Measurements from ENCODE around the gene KCNAB2. TPM values are rescaled to one million over a fixed set of nuclear protein-coding genes. Genes with fewer than 3 reads are reported as not detected.

KCNAB2 gene
- total RNA-seq, 1 donor, result 5.8 TPM

GRCh38 chr1:6070450-6070974, 24.8 kb downstream of the KCNAB2 start:
- no peak for TF ChIP-seq CTCF (IDR thresholded peaks at IDR 0.05; ENCODE audit: extremely low read depth, low read depth, low read length)

GRCh38 chr1:6071219-6071618, 25.5 kb downstream of the KCNAB2 start:
- no peak overlapping the region for H3K4me3 ChIP-seq (ENCODE audit: insufficient read depth, low read length)
- H3K4me2 ChIP-seq (ENCODE audit: insufficient read depth, low read length), result no peak overlapping the region
- H3K27ac ChIP-seq (ENCODE audit: low read depth, low read length), result no peak overlapping the region
- no peaks in the 10 kb centered on the region for H3K79me2 ChIP-seq (ENCODE audit: insufficient read depth, low read length)
- H2AFZ ChIP-seq (ENCODE audit: low read length), result no peak overlapping the region
- no peaks in the 10 kb centered on the region for H4K20me1 ChIP-seq (ENCODE audit: insufficient read depth, low read length)
- no peaks in the 10 kb centered on the region for H3K4me1 ChIP-seq (ENCODE audit: insufficient read depth, low read length)
- no peaks in the 10 kb centered on the region for H3K36me3 ChIP-seq (ENCODE audit: insufficient read depth, low read length)
- no peak for TF ChIP-seq CTCF (IDR thresholded peaks at IDR 0.05; ENCODE audit: extremely low read depth, low read depth, low read length)
- no peaks in the 10 kb centered on the region for H3K27me3 ChIP-seq (ENCODE audit: insufficient read depth, low read length)
- H3K9me3 ChIP-seq (ENCODE audit: low read depth, low read length), result no peaks in the 10 kb centered on the region
- no peak for DNase-seq (ENCODE audit: insufficient read length, low spot score, missing footprints)

More at GRCh38 chr1:6070450-6070974, 24.8 kb downstream of the KCNAB2 start:
- no peaks in the 10 kb centered on the region for H3K36me3 ChIP-seq (ENCODE audit: insufficient read depth, low read length)
- no peak overlapping the region for H2AFZ ChIP-seq (ENCODE audit: low read length)
- H3K4me1 ChIP-seq (ENCODE audit: insufficient read depth, low read length), result no peaks in the 10 kb centered on the region
- no peaks in the 10 kb centered on the region for H3K27me3 ChIP-seq (ENCODE audit: insufficient read depth, low read length)
- H3K27ac ChIP-seq (ENCODE audit: low read depth, low read length), result no peak overlapping the region
- H3K79me2 ChIP-seq (ENCODE audit: insufficient read depth, low read length), result no peaks in the 10 kb centered on the region
- H3K4me3 ChIP-seq (ENCODE audit: insufficient read depth, low read length), result no peak overlapping the region
- no peaks in the 10 kb centered on the region for H4K20me1 ChIP-seq (ENCODE audit: insufficient read depth, low read length)
- DNase-seq (ENCODE audit: insufficient read length, low spot score, missing footprints), result no peak
- H3K9me3 ChIP-seq (ENCODE audit: low read depth, low read length), result no peaks in the 10 kb centered on the region
- no peak overlapping the region for H3K4me2 ChIP-seq (ENCODE audit: insufficient read depth, low read length)

GRCh38 chr1:6072774-6073479, 27.2 kb downstream of the KCNAB2 start:
- Histone ChIP-seq H2AFZ (ENCODE audit: low read length) (no peak overlapping the region), H4K20me1 (ENCODE audit: insufficient read depth, low read length) (no peaks in the 10 kb centered on the region), H3K36me3 (ENCODE audit: insufficient read depth, low read length) (no peaks in the 10 kb centered on the region), H3K79me2 (ENCODE audit: insufficient read depth, low read length) (no peaks in the 10 kb centered on the region), H3K27me3 (ENCODE audit: insufficient read depth, low read length) (no peaks in the 10 kb centered on the region), H3K27ac (ENCODE audit: low read depth, low read length) (no peak overlapping the region), H3K9me3 (ENCODE audit: low read depth, low read length) (no peaks in the 10 kb centered on the region), H3K4me1 (ENCODE audit: insufficient read depth, low read length) (no peaks in the 10 kb centered on the region), H3K4me2 (ENCODE audit: insufficient read depth, low read length) (no peak overlapping the region), H3K4me3 (ENCODE audit: insufficient read depth, low read length) (no peak overlapping the region)
- no peak for TF ChIP-seq CTCF (IDR thresholded peaks at IDR 0.05; ENCODE audit: extremely low read depth, low read depth, low read length)
- DNase-seq (ENCODE audit: insufficient read length, low spot score, missing footprints), result no peak

- H3K4me2 ChIP-seq (ENCODE audit: insufficient read depth, low read length), result no peak overlapping the region
- no peak overlapping the region for H3K4me3 ChIP-seq (ENCODE audit: insufficient read depth, low read length)
- no peak overlapping the region for H2AFZ ChIP-seq (ENCODE audit: low read length)
- H3K79me2 ChIP-seq (ENCODE audit: insufficient read depth, low read length), result no peaks in the 10 kb centered on the region
- TF ChIP-seq CTCF (IDR thresholded peaks at IDR 0.05; ENCODE audit: extremely low read depth, low read depth, low read length), result no peak
- H3K36me3 ChIP-seq (ENCODE audit: insufficient read depth, low read length), result no peaks in the 10 kb centered on the region
- H3K9me3 ChIP-seq (ENCODE audit: low read depth, low read length), result no peaks in the 10 kb centered on the region
- H4K20me1 ChIP-seq (ENCODE audit: insufficient read depth, low read length), result no peaks in the 10 kb centered on the region
- H3K27me3 ChIP-seq (ENCODE audit: insufficient read depth, low read length), result no peaks in the 10 kb centered on the region
- no peaks in the 10 kb centered on the region for H3K4me1 ChIP-seq (ENCODE audit: insufficient read depth, low read length)
- DNase-seq (ENCODE audit: insufficient read length, low spot score, missing footprints), result no peak
- no peak overlapping the region for H3K27ac ChIP-seq (ENCODE audit: low read depth, low read length)
These were observed 27.9 kb downstream of the KCNAB2 start for GRCh38 chr1:6073480-6074053.

Measured in osteoblast (primary cell).